OCI-LY7 (cell line): Measurements from ENCODE around the gene IL10RB. TPM values are rescaled to one million over a fixed set of nuclear protein-coding genes. Genes with fewer than 3 reads are reported as not detected.

Experiments used
- BruUV-seq: library from RNA; stranded (reverse); fragments of 400-500 nt; replicated peaks from 2 replicates; lab custom pipeline; 2021; lab: Mats Ljungman, UMichigan
- CTCF ChIA-PET: fragments of 300-600 bp; sonication (Branson Sonifier 250); formaldehyde crosslinking; loops from one replicate; lab custom pipeline; 2022; ENCODE audit warnings: antibody characterized with exemption; ENCODE audit not compliant: unreplicated experiment; lab: Charles Lee
- POLR2A ChIA-PET: fragments of 300-600 bp; sonication (Branson Sonifier 250); formaldehyde crosslinking; loops from one replicate; lab custom pipeline; 2022; ENCODE audit warnings: antibody characterized with exemption; lab: Charles Lee
- DNase-seq: peaks from one replicate; pipeline ENCODE4 v3.0.0-alpha.2; 2015; ENCODE audit warnings: low spot score
- H2AFZ ChIP-seq: fragments of 200-600 bp; sonication (generic), shearing (Covaris generic); 2 replicates; pipeline ENCODE4 v1.6.1; 2014; ENCODE audit warnings: mild to moderate bottlenecking, antibody characterized with exemption, low read length, moderate library complexity
- H3K27ac ChIP-seq: fragments of 200-600 bp; sonication (generic); 2 replicates; pipeline ENCODE4 v1.5.1; 2014; ENCODE audit warnings: mixed run types, low read depth, mild to moderate bottlenecking, moderate library complexity, low read length, inconsistent platforms; ENCODE audit not compliant: poor library complexity, severe bottlenecking
- H3K36me3 ChIP-seq: fragments of 200-600 bp; sonication (generic); 2 replicates; pipeline ENCODE4 v1.6.1; 2014; ENCODE audit warnings: mild to moderate bottlenecking, antibody characterized with exemption, low read length, moderate library complexity, mixed read lengths; ENCODE audit not compliant: insufficient read depth
- H3K4me1 ChIP-seq: fragments of 200-600 bp; sonication (generic); 2 replicates; pipeline ENCODE4 v1.5.1; 2014; ENCODE audit warnings: mild to moderate bottlenecking, low read length; ENCODE audit not compliant: insufficient read depth, poor library complexity, severe bottlenecking
- H3K4me2 ChIP-seq: fragments of 200-600 bp; sonication (generic); 2 replicates; pipeline ENCODE4 v1.6.1; 2014; ENCODE audit warnings: mild to moderate bottlenecking, low read length
- H3K4me3 ChIP-seq: fragments of 200-600 bp; sonication (generic); 2 replicates; pipeline ENCODE4 v1.5.1; 2014; ENCODE audit warnings: mild to moderate bottlenecking, low read depth, low read length; ENCODE audit not compliant: poor library complexity, severe bottlenecking
- H3K79me2 ChIP-seq: fragments of 200-600 bp; sonication (generic); 2 replicates; pipeline ENCODE4 v1.6.1; 2016; ENCODE audit warnings: low read depth, mild to moderate bottlenecking, low read length, moderate library complexity, mixed read lengths; ENCODE audit not compliant: insufficient read depth
- H3K9me2 ChIP-seq: fragments of 200-600 bp; sonication (generic); 2 replicates; pipeline ENCODE4 v1.6.1; 2016; ENCODE audit warnings: mild to moderate bottlenecking, low read length, mixed read lengths; ENCODE audit not compliant: insufficient read depth
- H3K9me3 ChIP-seq: fragments of 200-600 bp; sonication (generic); 2 replicates; pipeline ENCODE4 v1.6.1; 2014; ENCODE audit warnings: mild to moderate bottlenecking, mixed run types, low read length, mixed read lengths
- H4K20me1 ChIP-seq: fragments of 200-600 bp; sonication (generic); 2 replicates; pipeline ENCODE4 v1.6.1; 2014; ENCODE audit warnings: mild to moderate bottlenecking, antibody characterized with exemption, low read length, moderate library complexity, mixed read lengths; ENCODE audit not compliant: insufficient read depth
- CTCF ChIP-seq: fragments of 200-600 bp; sonication (generic); conservative IDR thresholded peaks from 2 replicates; pipeline ENCODE4 v1.5.1; 2014; ENCODE audit warnings: mild to moderate bottlenecking, antibody characterized with exemption, low read length, moderate library complexity, mixed read lengths
- EZH2phosphoT487 ChIP-seq: fragments of 200-600 bp; sonication (generic); IDR thresholded peaks from 2 replicates; pipeline ENCODE4 v1.6.1; 2018; ENCODE audit warnings: low read depth, borderline replicate concordance, mild to moderate bottlenecking, mixed run types, antibody characterized with exemption, low read length, moderate library complexity, mixed read lengths
- intact Hi-C: fragments of 100-400 bp; cut with micrococcal nuclease; formaldehyde crosslinking; loops from one replicate; pipeline ENCODE4 v1.10.0; 2022; ENCODE audit not compliant: unreplicated experiment
- total RNA-seq, 2 experiments: library from RNA; depleted of rRNA in 1 of 2; stranded (reverse); fragments of >200 nt in 1 of 2; shearing (Covaris generic) in 1 of 2; gene quantifications; 2 replicates each; pipeline ENCODE4 v1.2.3, GENCODE V29; 2014 to 2022

Gene IL10RB
- total RNA-seq, 2 experiments from 2014 or later, result 48.0 to 48.3 TPM

DNA sequence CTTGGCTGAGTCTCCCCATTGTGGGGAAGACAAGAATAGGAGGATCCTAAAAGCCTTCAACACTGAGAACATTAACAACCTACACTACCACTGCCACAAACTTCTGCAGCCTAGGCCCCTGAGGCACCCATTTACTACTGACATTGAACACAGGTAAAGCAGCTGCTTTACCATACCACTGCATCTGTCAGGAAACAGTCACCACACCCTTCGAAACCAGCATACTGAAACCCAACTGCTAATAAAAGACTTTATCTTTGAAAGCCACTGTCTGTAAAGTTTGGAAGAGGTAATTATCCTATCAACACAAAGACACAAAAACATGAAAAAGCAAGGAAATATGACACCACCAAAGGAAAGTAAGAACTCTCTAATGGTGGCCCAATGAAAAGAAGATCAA is 66.0 kb downstream of the IL10RB start:
- Histone ChIP-seq H3K4me1 (peaks cover 54% of the 10 kb centered on the region), H3K36me3 (peaks cover 89% of the 10 kb centered on the region), H3K27ac (peak overlapping the region; percentile 56), H3K4me3 (no peak overlapping the region), H3K4me2 (peak overlapping the region; percentile 37), H4K20me1 (no peaks in the 10 kb centered on the region), H3K79me2 (peaks cover 94% of the 10 kb centered on the region), H3K9me2 (no peaks in the 10 kb centered on the region), H2AFZ (no peak overlapping the region), H3K9me3 (peaks cover 18% of the 10 kb centered on the region)
- ChIA-PET POLR2A (interaction anchor here (0.5 to 4.3 kb wide), 11 partner anchors 11 to 262 kb away, joined by 3 to 14 read pairs (median 4); no protein-coding TSS in a partner anchor), CTCF (interaction anchor here (1.2 to 1.7 kb wide), 2 partner anchors 16 to 29 kb away, joined by 3 to 4 read pairs; no protein-coding TSS in a partner anchor)
- intact Hi-C loops, result no loop called here
- TF ChIP-seq CTCF, result no peak
- TF ChIP-seq EZH2phosphoT487, result no peak
- no TSS peak for BruUV-seq
- peak; percentile 47 for DNase-seq

- H3K79me2 ChIP-seq, result peaks cover 91% of the 10 kb centered on the region
- no peaks in the 10 kb centered on the region for H3K9me2 ChIP-seq
- ChIA-PET CTCF (interaction anchor here (1.0 kb wide), 1 partner anchor 9 kb away, joined by 4 read pairs; the partner anchor contains the start of gene IFNAR1), POLR2A (interaction anchor here (0.6 to 1.0 kb wide), 4 partner anchors 8 to 35 kb away, joined by 3 to 4 read pairs (median 3); partner anchors contain the start of gene IFNAR1)
- BruUV-seq, result no TSS peak
- H3K27ac ChIP-seq, result no peak overlapping the region
- DNase-seq, result no peak
- no peak overlapping the region for H3K4me2 ChIP-seq
- TF ChIP-seq EZH2phosphoT487, result no peak
- no peak for TF ChIP-seq CTCF
- no peak overlapping the region for H3K4me3 ChIP-seq
- H4K20me1 ChIP-seq, result no peaks in the 10 kb centered on the region
- H3K36me3 ChIP-seq, result peaks cover 91% of the 10 kb centered on the region
- peaks cover 42% of the 10 kb centered on the region for H3K4me1 ChIP-seq
- H2AFZ ChIP-seq, result no peak overlapping the region
- intact Hi-C loops, result no loop called here
- H3K9me3 ChIP-seq, result peaks cover 21% of the 10 kb centered on the region
Measured at GRCh38 chr21:33334191-33334590, 68.0 kb downstream of the IL10RB start.

DNA sequence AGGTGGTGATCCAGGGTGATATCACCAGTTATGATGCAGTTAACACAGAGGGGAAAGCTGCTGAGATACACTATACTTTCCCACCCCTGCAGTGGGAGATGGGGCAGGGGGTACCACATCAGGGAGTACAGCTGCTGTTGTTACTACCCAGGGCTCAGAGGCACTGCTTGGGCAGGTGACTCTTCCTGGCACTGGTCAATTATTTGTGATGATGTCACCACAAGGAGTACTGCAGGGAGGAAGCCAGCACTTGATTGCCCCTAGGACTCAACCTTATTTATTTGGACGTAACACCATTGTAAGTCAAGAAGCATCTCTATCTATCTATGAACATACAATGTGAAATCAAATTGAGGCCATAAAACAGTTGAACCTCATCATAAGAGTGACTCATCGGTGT is 68.7 kb downstream of the IL10RB start:
- H3K79me2 ChIP-seq, result peaks cover 88% of the 10 kb centered on the region
- BruUV-seq, result no TSS peak

More for the DNA sequence above, 68.7 kb downstream of the IL10RB start:
- TF ChIP-seq EZH2phosphoT487 (no peak), CTCF (no peak)
- Histone ChIP-seq H3K27ac (no peak overlapping the region), H3K4me3 (no peak overlapping the region), H3K4me1 (peaks cover 40% of the 10 kb centered on the region), H3K9me3 (peaks cover 21% of the 10 kb centered on the region), H3K4me2 (no peak overlapping the region), H3K9me2 (no peaks in the 10 kb centered on the region), H4K20me1 (no peaks in the 10 kb centered on the region), H3K36me3 (peaks cover 88% of the 10 kb centered on the region), H2AFZ (no peak overlapping the region)
- POLR2A ChIA-PET, result interaction anchor here (0.6 to 1.0 kb wide), 3 partner anchors 9 to 49 kb away, joined by 3 to 4 read pairs (median 4); no protein-coding TSS in a partner anchor
- intact Hi-C loops, result no loop called here
- CTCF ChIA-PET, result interaction anchor here (1.0 kb wide), 1 partner anchor 10 kb away, joined by 4 read pairs; the partner anchor contains the start of gene IFNAR1
- DNase-seq, result no peak
